Astrocyte of the spinal cord (primary cell): ENCODE measurements around the gene RCSD1.

Source experiments
- DNase-seq: peaks from one replicate; pipeline ENCODE4 v3.0.0; 2011; ENCODE audit warnings: low read depth, low spot score
- H3K4me3 ChIP-seq: 2 replicates; pipeline ENCODE4 v1.5.1; 2011; ENCODE audit warnings: low read depth, mild to moderate bottlenecking, low read length, moderate library complexity
- in situ Hi-C: cut with HindIII; loops from 2 replicates; pipeline ENCODE4 v1.10.0; 2017; ENCODE audit warnings: low sequenced_read_pairs
- TF ChIP-seq, protein P1 (sequence below): IDR thresholded peaks from 2 replicates; pipeline ENCODE4 v1.5.1; 2012; ENCODE audit warnings: low read depth, mild to moderate bottlenecking, low read length, inconsistent platforms

The RCSD1 gene

DNA sequence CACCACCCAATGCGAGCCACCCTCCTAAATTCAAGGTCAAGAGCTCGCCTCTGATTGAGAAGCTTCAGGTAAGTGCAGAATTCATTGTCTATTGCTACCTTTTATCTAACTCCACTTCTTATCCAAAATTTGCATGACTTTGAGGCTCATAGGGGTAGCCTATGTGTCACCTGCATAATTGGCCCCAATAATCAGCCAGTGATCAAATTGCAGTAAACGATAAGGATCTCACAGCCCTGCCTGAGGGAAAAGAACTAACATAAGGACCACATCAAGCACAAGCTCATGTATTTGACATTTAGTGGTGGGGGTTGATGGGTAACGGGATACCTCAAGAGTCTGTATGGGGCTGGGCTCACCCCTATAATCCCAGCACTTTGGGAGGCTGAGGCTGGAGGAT lies 60.0 kb downstream of the RCSD1 start:
- DNase-seq = no peak
- in situ Hi-C loops = no loop called here
- H3K4me3 ChIP-seq = no peak overlapping the region
- TF ChIP-seq, protein P1, sequence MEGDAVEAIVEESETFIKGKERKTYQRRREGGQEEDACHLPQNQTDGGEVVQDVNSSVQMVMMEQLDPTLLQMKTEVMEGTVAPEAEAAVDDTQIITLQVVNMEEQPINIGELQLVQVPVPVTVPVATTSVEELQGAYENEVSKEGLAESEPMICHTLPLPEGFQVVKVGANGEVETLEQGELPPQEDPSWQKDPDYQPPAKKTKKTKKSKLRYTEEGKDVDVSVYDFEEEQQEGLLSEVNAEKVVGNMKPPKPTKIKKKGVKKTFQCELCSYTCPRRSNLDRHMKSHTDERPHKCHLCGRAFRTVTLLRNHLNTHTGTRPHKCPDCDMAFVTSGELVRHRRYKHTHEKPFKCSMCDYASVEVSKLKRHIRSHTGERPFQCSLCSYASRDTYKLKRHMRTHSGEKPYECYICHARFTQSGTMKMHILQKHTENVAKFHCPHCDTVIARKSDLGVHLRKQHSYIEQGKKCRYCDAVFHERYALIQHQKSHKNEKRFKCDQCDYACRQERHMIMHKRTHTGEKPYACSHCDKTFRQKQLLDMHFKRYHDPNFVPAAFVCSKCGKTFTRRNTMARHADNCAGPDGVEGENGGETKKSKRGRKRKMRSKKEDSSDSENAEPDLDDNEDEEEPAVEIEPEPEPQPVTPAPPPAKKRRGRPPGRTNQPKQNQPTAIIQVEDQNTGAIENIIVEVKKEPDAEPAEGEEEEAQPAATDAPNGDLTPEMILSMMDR = no peak

DNA sequence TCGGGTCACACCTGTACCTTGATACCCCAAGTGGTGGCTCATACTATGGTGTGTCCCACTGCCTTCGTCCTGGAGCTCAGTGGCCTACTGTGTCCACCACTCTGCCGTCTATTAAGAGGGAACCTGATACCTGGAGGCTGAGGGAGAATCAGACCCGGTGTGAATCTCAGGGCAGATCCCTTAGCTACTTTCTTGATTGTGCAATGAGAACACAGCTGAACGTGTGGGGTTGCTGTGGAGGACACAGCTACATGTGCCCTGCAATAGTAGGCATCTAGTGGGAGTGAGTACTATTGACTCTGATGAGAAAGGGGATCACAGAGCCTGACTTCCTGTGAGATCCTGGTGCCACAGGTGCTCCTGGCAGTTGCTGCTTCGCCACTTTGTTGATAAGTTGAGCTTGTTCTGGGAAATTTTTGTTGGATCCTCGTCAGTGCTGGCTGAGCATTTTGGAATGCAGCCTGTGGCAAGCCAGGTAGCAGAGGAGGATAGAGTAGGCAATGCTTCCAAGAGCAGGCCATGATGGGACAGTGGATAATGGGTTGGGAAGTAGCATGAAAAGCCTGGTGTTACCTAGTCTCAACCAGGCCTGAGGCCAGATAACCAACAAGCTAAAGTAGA lies 63.5 kb downstream of the RCSD1 start:
- no peak overlapping the region for H3K4me3 ChIP-seq
- DNase-seq = no peak
- in situ Hi-C loops = no loop called here
- TF ChIP-seq, protein P1 = no peak

DNA sequence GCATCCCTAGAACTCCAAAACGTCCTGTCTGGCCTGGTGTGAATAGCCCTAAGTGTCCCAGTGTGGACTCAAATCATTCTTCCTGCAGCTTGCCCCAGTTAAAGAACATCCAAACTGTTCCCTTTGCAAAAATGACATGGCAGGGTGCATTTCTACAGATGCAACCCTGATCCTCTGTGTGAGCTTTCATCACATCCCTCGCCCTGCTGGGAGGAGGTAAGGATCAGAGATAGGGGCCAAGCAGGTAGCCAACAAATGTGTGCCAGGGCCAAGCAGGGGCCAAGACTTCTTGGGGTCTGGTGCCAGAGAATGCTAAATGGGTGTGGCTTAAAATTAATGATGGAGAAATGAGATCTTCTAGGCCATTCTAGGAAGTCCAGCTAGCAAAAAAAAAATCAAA lies 64.7 kb downstream of the RCSD1 start:
- H3K4me3 ChIP-seq = no peak overlapping the region
- TF ChIP-seq, protein P1 = no peak
- DNase-seq = no peak
- in situ Hi-C loops = no loop called here

DNA sequence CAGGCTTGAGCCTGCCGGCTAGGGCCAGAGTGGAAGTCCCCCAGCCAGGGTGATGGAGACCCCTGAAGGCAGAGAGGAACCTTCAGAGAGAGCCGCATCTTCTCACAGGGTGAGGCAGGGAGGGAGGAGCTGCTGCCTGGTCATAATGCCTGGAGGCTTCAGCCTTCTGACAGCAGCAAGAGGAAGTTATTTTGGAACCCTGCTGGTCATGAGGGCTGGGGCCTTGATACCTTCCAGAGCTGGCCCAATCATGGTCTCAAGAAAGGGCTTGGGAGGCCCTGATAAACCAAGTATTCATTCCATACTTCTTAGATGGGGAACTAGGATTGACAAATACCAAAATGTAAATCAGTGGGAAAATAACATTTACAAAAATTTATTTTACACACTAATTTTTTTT lies 65.1 kb downstream of the RCSD1 start:
- no peak overlapping the region for H3K4me3 ChIP-seq
- DNase-seq = no peak
- TF ChIP-seq, protein P1 = no peak
- in situ Hi-C loops = no loop called here

DNA sequence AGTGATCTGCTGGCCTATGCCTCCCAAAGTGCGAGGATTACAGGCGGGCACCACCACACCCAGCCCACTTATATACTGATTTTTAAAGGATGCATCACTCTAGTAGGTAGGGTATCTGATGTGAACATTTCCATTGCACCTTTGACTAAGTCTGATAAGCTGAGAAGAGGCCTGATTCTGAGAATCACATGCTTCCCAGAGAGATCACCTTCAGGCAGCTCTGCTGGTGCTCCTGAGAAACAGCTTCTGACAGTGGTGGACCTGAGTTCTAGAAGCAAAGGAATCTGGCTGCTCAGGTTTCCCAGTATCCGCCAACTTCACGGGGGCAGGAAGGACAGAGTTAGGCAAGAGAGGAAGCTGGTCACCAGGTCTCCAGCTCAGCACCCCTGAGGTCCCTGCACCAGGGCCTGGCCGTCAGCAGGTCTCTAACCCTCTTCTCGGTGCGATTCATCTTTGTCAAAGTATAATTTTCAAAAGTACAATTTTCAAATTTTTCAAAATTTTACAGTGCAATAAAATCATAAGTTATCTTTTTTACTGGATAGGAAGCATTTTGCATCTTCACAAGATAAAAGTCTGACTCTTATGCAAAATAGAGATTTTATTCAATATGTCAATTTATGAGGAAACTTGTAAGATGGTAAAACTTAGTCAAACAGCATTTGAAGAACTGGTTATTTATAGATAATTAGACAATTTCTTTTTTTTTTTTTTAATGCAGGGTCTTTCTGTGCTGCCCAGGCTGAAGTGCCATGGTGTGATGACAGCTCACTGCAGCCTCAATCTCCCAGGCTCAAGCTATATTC lies 65.9 kb downstream of the RCSD1 start:
- no peak for DNase-seq
- TF ChIP-seq, protein P1 = no peak
- no peak overlapping the region for H3K4me3 ChIP-seq
- in situ Hi-C loops = no loop called here

DNA sequence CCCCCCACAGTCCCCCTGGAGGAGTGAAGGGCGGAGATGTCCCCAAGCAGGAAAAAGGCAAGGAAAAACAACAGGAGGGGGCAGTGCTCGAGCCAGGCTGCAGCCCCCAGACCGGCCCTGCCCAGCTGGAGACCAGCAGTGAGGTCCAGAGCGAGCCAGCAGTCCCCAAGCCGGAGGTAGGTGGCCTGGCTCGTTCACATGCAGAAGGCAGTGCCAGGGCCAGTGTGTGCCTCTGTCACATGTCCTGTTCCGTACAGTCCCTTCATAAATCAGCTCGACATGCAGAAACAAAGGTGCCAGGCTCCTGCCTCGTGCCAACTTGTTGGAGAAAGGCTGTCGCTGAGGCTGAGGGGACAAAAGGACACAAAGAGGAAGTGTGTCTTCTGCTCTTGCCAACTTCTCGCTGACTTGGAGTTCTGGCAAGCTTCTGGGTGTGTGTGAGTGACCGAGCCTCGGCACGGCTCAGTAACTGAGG lies 67.7 kb downstream of the RCSD1 start:
- H3K4me3 ChIP-seq = no peak overlapping the region
- in situ Hi-C loops = no loop called here
- TF ChIP-seq, protein P1 = no peak
- no peak for DNase-seq
